ENCODE results near the gene FCHSD2. TPM values are rescaled to one million over a fixed set of nuclear protein-coding genes. Genes with fewer than 3 reads are reported as not detected.

The FCHSD2 gene
- total RNA-seq, 1 donor from 2014 or later = 69.5 TPM

DNA sequence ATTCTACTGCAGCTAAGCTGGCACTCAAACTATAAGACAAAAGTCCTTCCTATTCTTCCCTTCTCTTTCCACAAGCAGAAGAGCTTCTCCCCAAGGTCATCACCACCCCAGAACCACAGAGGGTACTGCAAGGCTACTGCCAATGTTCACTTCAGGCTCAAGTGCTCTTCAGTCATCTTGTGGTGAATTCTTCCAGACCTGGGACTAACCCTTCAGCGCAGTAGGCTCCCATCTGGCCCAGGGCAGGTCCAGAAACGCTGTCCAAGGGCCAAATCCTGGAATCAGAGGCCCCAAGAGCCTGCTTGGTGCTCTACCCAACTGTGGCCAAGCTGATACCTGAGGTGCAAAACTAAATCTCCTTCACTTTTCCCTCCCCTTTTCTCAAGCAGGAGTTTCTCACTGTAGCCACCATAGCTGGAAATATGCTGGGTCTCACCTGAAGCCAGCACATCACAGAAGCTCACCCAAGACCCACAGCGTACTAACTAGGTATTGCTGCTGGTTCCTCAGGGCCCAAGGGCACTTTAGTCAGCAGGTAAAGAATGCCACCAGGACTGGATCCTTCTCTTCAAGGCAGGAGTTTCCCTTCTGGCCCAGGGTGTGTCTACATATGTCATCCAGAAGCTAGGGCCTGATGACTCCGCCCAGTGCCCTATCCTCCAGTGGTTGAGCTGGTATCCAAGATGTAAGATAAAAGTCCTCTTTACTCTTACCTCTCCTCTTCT lies 27.8 kb downstream of the FCHSD2 start:
- no peak for DNase-seq (ENCODE audit: low spot score)
- Mint-ChIP-seq H3K27ac (ENCODE audit: unreplicated experiment) (no peak overlapping the region), H3K27me3 (ENCODE audit: low read depth) (no peaks in the 10 kb centered on the region), H3K4me3 (ENCODE audit: unreplicated experiment) (no peak overlapping the region), H3K4me1 (ENCODE audit: low read depth) (no peaks in the 10 kb centered on the region), H3K36me3 (ENCODE audit: low read depth) (peaks cover 24% of the 10 kb centered on the region), H3K9me3 (ENCODE audit: low read depth) (peaks cover 27% of the 10 kb centered on the region)
- TF ChIP-seq, protein P1, sequence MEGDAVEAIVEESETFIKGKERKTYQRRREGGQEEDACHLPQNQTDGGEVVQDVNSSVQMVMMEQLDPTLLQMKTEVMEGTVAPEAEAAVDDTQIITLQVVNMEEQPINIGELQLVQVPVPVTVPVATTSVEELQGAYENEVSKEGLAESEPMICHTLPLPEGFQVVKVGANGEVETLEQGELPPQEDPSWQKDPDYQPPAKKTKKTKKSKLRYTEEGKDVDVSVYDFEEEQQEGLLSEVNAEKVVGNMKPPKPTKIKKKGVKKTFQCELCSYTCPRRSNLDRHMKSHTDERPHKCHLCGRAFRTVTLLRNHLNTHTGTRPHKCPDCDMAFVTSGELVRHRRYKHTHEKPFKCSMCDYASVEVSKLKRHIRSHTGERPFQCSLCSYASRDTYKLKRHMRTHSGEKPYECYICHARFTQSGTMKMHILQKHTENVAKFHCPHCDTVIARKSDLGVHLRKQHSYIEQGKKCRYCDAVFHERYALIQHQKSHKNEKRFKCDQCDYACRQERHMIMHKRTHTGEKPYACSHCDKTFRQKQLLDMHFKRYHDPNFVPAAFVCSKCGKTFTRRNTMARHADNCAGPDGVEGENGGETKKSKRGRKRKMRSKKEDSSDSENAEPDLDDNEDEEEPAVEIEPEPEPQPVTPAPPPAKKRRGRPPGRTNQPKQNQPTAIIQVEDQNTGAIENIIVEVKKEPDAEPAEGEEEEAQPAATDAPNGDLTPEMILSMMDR (IDR thresholded peaks at IDR 0.05) = no peak

DNA sequence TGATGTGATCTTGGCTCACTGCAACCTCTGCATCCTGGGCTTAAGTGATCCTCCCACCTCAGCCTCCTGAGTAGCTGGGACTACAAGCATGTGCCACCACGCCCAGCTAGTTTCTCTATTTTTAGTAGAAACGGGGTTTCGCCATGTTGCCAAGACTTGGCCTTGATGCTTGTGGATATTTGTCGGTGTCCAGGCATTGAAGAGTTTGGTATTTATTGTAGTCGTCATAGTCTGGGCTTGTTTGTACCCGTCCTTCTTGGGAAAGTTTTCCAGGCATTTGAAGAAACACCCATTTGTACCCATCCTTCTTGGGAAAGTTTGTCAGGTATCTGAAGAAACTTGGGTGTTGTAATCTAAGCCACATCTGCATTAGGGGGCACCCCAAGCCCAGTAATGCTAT lies 28.7 kb downstream of the FCHSD2 start:
- TF ChIP-seq, protein P1 (IDR thresholded peaks at IDR 0.05) = no peak
- Mint-ChIP-seq H3K4me3 (ENCODE audit: unreplicated experiment) (no peak overlapping the region), H3K36me3 (ENCODE audit: low read depth) (peaks cover 26% of the 10 kb centered on the region), H3K4me1 (ENCODE audit: low read depth) (no peaks in the 10 kb centered on the region), H3K27me3 (ENCODE audit: low read depth) (no peaks in the 10 kb centered on the region), H3K27ac (ENCODE audit: unreplicated experiment) (no peak overlapping the region), H3K9me3 (ENCODE audit: low read depth) (peaks cover 32% of the 10 kb centered on the region)
- no peak for DNase-seq (ENCODE audit: low spot score)

DNA sequence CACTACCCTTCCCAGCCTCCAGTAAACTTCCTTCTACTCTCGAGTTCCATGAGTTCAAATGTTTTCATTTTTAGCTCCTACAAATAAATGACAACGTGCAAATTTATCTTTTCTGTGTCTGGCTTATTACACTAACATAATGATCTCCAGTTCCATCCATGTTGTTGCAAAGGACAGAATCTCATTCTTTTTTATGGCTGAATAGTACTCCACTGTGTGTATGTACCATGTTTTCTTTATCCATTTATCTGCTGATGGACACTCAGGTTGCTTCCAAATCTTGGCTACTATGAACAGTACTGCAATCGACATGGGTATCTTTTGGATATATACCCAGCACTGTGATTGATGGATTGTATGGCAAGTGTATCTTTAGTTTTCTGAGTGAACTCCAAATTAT lies 34.5 kb downstream of the FCHSD2 start:
- H3K27me3 Mint-ChIP-seq (ENCODE audit: low read depth) = no peaks in the 10 kb centered on the region
- peaks cover 38% of the 10 kb centered on the region for H3K9me3 Mint-ChIP-seq (ENCODE audit: low read depth)
- TF ChIP-seq, protein P1 (IDR thresholded peaks at IDR 0.05) = no peak
- H3K4me3 Mint-ChIP-seq (ENCODE audit: unreplicated experiment) = no peak overlapping the region
- H3K27ac Mint-ChIP-seq (ENCODE audit: unreplicated experiment) = no peak overlapping the region
- H3K36me3 Mint-ChIP-seq (ENCODE audit: low read depth) = peaks cover 14% of the 10 kb centered on the region
- DNase-seq (ENCODE audit: low spot score) = no peak
- no peaks in the 10 kb centered on the region for H3K4me1 Mint-ChIP-seq (ENCODE audit: low read depth)

DNA sequence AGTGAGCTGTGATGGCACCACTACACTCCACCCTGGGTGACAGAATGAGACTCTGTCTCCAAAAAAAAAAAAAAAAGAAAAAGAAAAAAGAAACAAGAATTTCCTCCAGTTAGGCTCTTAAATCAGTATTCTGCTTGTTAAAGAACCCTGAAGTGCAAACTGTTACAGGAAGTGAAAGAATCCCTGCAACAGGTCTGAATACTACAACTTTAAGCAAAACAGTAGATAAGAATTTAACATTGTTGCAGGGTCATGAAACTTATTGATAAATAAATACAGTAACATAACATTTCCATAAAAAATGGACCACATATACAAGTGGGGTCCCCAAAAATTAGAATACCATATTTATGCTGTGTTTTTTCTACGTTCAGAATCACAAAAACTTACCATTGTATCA lies 35.8 kb downstream of the FCHSD2 start:
- no peak for DNase-seq (ENCODE audit: low spot score)
- H3K27me3 Mint-ChIP-seq (ENCODE audit: low read depth) = no peaks in the 10 kb centered on the region
- peaks cover 9% of the 10 kb centered on the region for H3K36me3 Mint-ChIP-seq (ENCODE audit: low read depth)
- peak overlapping the region; percentile 8 for H3K27ac Mint-ChIP-seq (ENCODE audit: unreplicated experiment)
- H3K4me1 Mint-ChIP-seq (ENCODE audit: low read depth) = no peaks in the 10 kb centered on the region
- TF ChIP-seq, protein P1 (IDR thresholded peaks at IDR 0.05) = no peak
- peaks cover 31% of the 10 kb centered on the region for H3K9me3 Mint-ChIP-seq (ENCODE audit: low read depth)
- H3K4me3 Mint-ChIP-seq (ENCODE audit: unreplicated experiment) = no peak overlapping the region

DNA sequence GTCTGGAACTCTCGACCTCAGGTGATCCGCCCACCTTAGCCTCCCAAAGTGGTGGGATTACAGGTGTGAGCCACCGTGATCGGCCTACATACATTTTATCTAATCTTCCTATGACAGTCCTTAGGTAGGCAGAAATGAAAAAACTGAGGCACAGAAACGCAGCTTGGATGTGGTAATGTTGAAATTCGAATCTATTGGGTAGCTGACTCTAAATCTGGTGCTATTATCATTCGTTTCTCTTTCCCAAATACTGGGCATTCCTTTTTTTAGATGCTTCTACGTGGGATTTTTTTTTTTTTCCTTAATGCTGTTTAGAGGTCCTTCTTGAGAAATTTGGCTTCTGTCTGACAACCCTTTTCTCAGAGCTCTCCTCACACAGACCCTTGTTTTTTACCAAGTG lies 41.5 kb downstream of the FCHSD2 start:
- Mint-ChIP-seq H3K27ac (ENCODE audit: unreplicated experiment) (no peak overlapping the region), H3K27me3 (ENCODE audit: low read depth) (no peaks in the 10 kb centered on the region), H3K4me3 (ENCODE audit: unreplicated experiment) (no peak overlapping the region), H3K4me1 (ENCODE audit: low read depth) (peaks cover 7% of the 10 kb centered on the region), H3K36me3 (ENCODE audit: low read depth) (peaks cover 5% of the 10 kb centered on the region), H3K9me3 (ENCODE audit: low read depth) (no peaks in the 10 kb centered on the region)
- no peak for DNase-seq (ENCODE audit: low spot score)
- TF ChIP-seq, protein P1 (IDR thresholded peaks at IDR 0.05) = no peak
